ENCODE measurements around the gene ANXA1. TPM values are rescaled to one million over a fixed set of nuclear protein-coding genes. Genes with fewer than 3 reads are reported as not detected.
A peak's percentile ranks its signal among the peaks of the same experiment; 100 is the strongest.

ANXA1 gene
- total RNA-seq, 1 donor from 2014 or later, result 340 TPM

- H3K4me3 ChIP-seq, result peak overlapping the region; percentile 56
Measured at GRCh38 chr9:73133022-73133651, 18.5 kb upstream of the ANXA1 start.

GRCh38 chr9:73133921-73134407 lies 17.7 kb upstream of the ANXA1 start:
- Histone ChIP-seq H3K4me1 (peaks cover 27% of the 10 kb centered on the region), H3K27me3 (ENCODE audit: low read depth) (no peaks in the 10 kb centered on the region), H3K9me3 (no peaks in the 10 kb centered on the region), H3K27ac (peak overlapping the region; percentile 12), H3K36me3 (no peaks in the 10 kb centered on the region), H3K4me3 (no peak overlapping the region)
- TF ChIP-seq, protein P1, sequence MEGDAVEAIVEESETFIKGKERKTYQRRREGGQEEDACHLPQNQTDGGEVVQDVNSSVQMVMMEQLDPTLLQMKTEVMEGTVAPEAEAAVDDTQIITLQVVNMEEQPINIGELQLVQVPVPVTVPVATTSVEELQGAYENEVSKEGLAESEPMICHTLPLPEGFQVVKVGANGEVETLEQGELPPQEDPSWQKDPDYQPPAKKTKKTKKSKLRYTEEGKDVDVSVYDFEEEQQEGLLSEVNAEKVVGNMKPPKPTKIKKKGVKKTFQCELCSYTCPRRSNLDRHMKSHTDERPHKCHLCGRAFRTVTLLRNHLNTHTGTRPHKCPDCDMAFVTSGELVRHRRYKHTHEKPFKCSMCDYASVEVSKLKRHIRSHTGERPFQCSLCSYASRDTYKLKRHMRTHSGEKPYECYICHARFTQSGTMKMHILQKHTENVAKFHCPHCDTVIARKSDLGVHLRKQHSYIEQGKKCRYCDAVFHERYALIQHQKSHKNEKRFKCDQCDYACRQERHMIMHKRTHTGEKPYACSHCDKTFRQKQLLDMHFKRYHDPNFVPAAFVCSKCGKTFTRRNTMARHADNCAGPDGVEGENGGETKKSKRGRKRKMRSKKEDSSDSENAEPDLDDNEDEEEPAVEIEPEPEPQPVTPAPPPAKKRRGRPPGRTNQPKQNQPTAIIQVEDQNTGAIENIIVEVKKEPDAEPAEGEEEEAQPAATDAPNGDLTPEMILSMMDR (IDR thresholded peaks at IDR 0.05), result no peak
- intact Hi-C loops (cut with DNase I), result no loop called here
- ATAC-seq (no peak), DNase-seq (no peak)

More at GRCh38 chr9:73133022-73133651, 18.5 kb upstream of the ANXA1 start:
- H3K36me3 ChIP-seq, result no peaks in the 10 kb centered on the region
- peak overlapping the region; percentile 93 for H3K27ac ChIP-seq
- H3K9me3 ChIP-seq, result no peaks in the 10 kb centered on the region
- no peaks in the 10 kb centered on the region for H3K27me3 ChIP-seq (ENCODE audit: low read depth)
- peaks cover 23% of the 10 kb centered on the region for H3K4me1 ChIP-seq
- DNase-seq (no peak), ATAC-seq (no peak)
- intact Hi-C loops (cut with DNase I), result no loop called here
- TF ChIP-seq, protein P1 (IDR thresholded peaks at IDR 0.05), result no peak

DNA sequence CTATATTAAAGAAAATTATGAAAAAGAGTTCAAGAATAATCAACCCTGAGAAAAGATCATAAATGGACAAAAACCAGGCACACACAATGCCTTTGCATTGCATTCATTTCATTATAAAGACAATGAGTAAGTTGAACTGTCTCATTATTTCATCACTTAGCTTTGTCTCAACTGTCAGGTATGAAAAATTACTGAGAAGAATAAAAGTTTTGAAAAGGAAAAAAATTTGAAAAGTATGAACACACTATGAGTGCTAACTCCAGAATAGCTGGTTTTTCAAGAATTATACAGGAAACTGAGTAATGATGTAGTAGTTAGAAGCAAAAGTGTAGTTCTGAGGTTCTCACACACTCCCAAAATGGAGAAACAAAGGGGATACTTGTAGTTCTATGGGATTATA lies 16.3 kb upstream of the ANXA1 start:
- H3K36me3 ChIP-seq, result no peaks in the 10 kb centered on the region
- no peak overlapping the region for H3K4me3 ChIP-seq
- peaks cover 27% of the 10 kb centered on the region for H3K4me1 ChIP-seq
- intact Hi-C loops (cut with DNase I), result no loop called here
- H3K27ac ChIP-seq, result no peak overlapping the region
- TF ChIP-seq, protein P1 (IDR thresholded peaks at IDR 0.05), result no peak
- ATAC-seq, result no peak
- DNase-seq, result no peak
- H3K9me3 ChIP-seq, result no peaks in the 10 kb centered on the region
- H3K27me3 ChIP-seq (ENCODE audit: low read depth), result no peaks in the 10 kb centered on the region

DNA sequence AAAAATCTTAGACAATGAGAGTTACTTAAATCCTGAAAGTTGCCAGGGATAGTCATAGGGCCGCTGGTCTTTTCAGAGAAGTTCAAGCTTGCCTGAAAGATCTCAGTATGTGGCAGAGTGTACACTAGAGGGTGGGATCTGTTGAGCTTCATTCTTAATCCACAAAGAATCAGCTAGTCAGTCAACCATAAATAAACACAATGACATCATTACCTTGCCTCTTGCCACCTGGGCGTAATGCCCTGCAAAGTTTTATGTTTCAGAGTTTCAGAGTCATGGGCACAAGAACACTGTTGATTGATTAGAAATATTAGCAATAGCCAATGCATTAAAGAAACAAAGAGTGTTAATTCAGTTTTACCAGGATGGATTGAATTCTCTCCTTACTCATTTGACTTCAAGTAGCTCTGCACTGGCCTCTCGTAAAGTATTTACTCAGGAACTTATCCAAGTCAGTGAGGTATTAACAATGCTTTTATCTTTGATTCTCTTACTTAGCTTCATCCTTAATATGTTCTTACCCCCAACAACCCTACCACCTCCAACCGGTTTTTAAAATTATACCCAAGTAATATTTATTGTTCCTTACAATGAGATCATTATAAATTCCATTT lies 14.3 kb upstream of the ANXA1 start:
- intact Hi-C loops (cut with DNase I), result no loop called here
- Histone ChIP-seq H3K36me3 (no peaks in the 10 kb centered on the region), H3K27ac (no peak overlapping the region), H3K9me3 (no peaks in the 10 kb centered on the region), H3K4me1 (peaks cover 17% of the 10 kb centered on the region), H3K27me3 (ENCODE audit: low read depth) (no peaks in the 10 kb centered on the region), H3K4me3 (no peak overlapping the region)
- DNase-seq, result no peak
- TF ChIP-seq, protein P1 (IDR thresholded peaks at IDR 0.05), result no peak
- ATAC-seq, result peak; percentile 64 to 82

GRCh38 chr9:73137914-73138313 lies 13.8 kb upstream of the ANXA1 start:
- peak; percentile 46 to 72 for ATAC-seq
- Histone ChIP-seq H3K27me3 (ENCODE audit: low read depth) (no peaks in the 10 kb centered on the region), H3K4me3 (no peak overlapping the region), H3K4me1 (peaks cover 16% of the 10 kb centered on the region), H3K27ac (no peak overlapping the region), H3K36me3 (no peaks in the 10 kb centered on the region), H3K9me3 (no peaks in the 10 kb centered on the region)
- TF ChIP-seq, protein P1 (IDR thresholded peaks at IDR 0.05), result no peak
- no peak for DNase-seq
- intact Hi-C loops (cut with DNase I), result no loop called here
